ENCODE results near the gene ANO8.
"Not testable (repeated sequence)": the region's sequence is repeated elsewhere in the genome, so short reads cannot be mapped to it uniquely, and the experiment has no call there.

Gene ANO8

GRCh38 chr19:17296976-17297375 is 37.7 kb downstream of the ANO8 start:
- H3K27ac ChIP-seq (ENCODE audit: low read depth, low read length) = no peak overlapping the region
- no peaks in the 10 kb centered on the region for H3K36me3 ChIP-seq (ENCODE audit: control insufficient read depth, insufficient read depth, low read length)
- H3K9ac ChIP-seq (ENCODE audit: low read length) = no peak overlapping the region
- H3K4me1 ChIP-seq (ENCODE audit: control insufficient read depth, insufficient read depth, low read length) = no peaks in the 10 kb centered on the region
- H3K27me3 ChIP-seq (ENCODE audit: control insufficient read depth, insufficient read depth, low read length) = no peaks in the 10 kb centered on the region
- no peak overlapping the region for H3K4me3 ChIP-seq (ENCODE audit: low read length)

DNA sequence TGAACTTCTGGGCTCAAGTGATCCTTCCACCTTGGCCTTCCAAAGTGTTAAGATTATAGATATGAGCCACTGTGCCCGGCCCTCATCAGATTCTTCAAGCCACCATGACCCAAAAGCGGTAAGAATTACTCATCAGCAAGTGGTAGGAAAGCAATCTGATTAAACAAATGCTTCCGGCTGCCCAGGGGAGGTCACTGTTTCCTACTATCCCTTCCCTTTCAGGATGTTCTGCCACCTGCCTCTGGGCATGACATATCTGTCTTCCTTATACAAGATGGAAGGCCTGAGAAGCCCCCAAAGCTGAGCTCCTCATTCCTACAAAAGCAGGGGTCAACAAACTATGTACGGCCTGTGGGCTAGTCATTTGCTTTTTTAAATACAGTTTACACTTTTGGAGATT is 38.4 kb downstream of the ANO8 start:
- Histone ChIP-seq H3K9ac (ENCODE audit: low read length) (no peak overlapping the region), H3K4me3 (ENCODE audit: low read length) (no peak overlapping the region), H3K27ac (ENCODE audit: low read depth, low read length) (no peak overlapping the region), H3K36me3 (ENCODE audit: control insufficient read depth, insufficient read depth, low read length) (no peaks in the 10 kb centered on the region), H3K4me1 (ENCODE audit: control insufficient read depth, insufficient read depth, low read length) (no peaks in the 10 kb centered on the region), H3K27me3 (ENCODE audit: control insufficient read depth, insufficient read depth, low read length) (no peaks in the 10 kb centered on the region)

GRCh38 chr19:17295551-17295950 is 39.1 kb downstream of the ANO8 start:
- not testable (repeated sequence) for H3K36me3 ChIP-seq (ENCODE audit: control insufficient read depth, insufficient read depth, low read length); H3K4me3 ChIP-seq (ENCODE audit: low read length); H3K27me3 ChIP-seq (ENCODE audit: control insufficient read depth, insufficient read depth, low read length); H3K9ac ChIP-seq (ENCODE audit: low read length); H3K4me1 ChIP-seq (ENCODE audit: control insufficient read depth, insufficient read depth, low read length); H3K27ac ChIP-seq (ENCODE audit: low read depth, low read length)

DNA sequence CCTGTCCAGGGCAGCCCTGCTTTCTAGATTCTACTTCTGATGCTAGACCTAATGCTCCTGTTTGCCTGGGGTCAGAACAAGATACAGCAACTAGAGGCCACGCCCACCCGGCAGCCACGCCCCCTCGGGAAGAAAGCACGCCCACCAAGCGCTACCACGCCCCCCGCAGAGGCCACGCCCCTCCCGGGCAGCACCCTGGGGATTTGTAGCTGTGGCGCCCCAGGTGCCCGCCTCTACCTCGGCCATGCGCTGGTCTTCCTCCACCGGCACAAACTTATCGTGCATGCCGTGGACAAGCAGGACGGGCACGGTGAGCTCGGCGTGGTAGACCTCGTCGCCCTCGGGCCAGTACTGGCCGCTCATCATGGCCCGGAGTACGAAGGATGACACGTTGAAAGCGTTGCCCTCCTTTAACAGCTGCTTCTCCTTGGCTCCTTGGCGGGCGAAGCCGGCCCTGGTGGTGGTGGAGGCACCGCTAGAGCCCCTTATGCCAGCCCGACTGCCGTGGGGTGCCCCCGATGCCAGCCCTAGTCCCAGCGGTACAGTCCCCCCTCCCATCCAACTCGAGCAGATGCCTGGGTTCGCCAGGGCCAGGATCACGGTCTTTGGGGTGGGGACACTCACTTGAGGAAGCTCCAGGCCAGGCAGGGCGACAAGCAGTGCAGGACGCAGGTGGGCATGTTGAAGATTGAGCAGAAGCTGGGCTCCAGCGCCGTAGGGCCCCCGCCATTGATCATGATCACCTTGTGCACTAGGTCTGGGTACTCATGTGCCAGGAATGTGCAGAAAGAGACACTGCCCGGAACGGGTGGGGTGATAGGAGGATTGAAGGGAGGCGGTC is 40.4 kb downstream of the ANO8 start:
- no peaks in the 10 kb centered on the region for H3K36me3 ChIP-seq (ENCODE audit: control insufficient read depth, insufficient read depth, low read length)
- H3K9ac ChIP-seq (ENCODE audit: low read length) = no peak overlapping the region
- H3K27ac ChIP-seq (ENCODE audit: low read depth, low read length) = no peak overlapping the region
- no peak overlapping the region for H3K4me3 ChIP-seq (ENCODE audit: low read length)
- H3K27me3 ChIP-seq (ENCODE audit: control insufficient read depth, insufficient read depth, low read length) = no peaks in the 10 kb centered on the region
- no peaks in the 10 kb centered on the region for H3K4me1 ChIP-seq (ENCODE audit: control insufficient read depth, insufficient read depth, low read length)

DNA sequence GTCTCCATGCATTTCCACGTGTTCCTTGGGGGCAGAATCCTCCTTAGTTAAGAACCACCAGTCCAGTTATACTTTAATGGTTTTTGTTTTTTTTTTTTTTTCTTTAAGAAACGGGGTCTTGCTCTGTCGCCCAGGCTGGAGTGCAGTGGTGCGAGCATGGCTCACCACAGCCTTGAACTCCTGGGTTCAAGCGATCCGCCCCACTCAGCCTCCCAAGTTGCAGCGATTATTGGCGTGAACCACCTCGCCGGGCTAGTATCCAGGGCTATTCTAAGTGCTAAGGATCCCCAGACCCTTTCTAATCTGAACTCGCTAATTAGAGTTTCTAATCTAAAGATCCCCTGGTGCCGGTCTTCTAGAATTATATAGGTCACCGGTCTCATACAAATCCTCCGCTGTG is 41.0 kb downstream of the ANO8 start:
- no peak overlapping the region for H3K27ac ChIP-seq (ENCODE audit: low read depth, low read length)
- H3K4me3 ChIP-seq (ENCODE audit: low read length) = no peak overlapping the region
- no peak overlapping the region for H3K9ac ChIP-seq (ENCODE audit: low read length)
- H3K4me1 ChIP-seq (ENCODE audit: control insufficient read depth, insufficient read depth, low read length) = no peaks in the 10 kb centered on the region
- no peaks in the 10 kb centered on the region for H3K27me3 ChIP-seq (ENCODE audit: control insufficient read depth, insufficient read depth, low read length)
- H3K36me3 ChIP-seq (ENCODE audit: control insufficient read depth, insufficient read depth, low read length) = no peaks in the 10 kb centered on the region

DNA sequence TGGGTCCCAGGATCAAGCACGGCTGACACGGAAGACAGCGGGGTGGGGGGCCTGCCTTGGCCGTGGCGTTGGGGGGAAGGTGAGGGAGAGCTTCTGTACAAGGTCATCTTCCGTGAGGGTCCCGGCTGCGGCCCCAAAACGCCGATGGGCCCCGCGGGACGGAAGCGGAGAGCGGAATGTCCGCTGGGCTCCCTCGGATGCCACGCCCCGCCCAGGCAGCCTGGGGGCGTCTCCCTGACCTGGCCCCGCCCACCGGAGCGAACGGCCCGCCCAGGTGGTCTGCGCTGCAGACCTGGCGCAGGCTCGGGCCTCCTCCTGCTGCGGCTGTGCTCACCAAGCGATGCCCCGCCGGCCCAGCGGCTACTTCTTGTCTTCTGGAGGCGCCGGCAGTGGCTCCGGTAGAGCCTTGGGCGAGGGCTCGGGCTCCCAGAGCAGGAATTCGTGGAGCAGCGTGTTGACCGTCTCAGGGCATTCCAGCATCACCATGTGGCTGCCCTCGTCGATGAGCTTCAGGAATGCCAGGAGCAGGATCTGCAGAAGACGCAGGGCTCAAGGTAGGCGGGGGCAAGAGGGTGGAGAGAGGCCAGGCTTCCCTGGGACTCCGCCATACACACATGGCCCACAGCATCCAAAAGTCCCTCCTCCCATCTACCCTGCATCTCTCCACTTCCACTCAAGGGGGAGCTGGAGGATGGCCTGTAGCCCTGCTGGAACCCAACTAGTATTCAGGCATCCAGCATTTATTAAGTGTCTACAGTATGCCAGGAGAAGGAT is 42.2 kb downstream of the ANO8 start:
- Histone ChIP-seq H3K4me3 (ENCODE audit: low read length) (peak overlapping the region; percentile 78), H3K4me1 (ENCODE audit: control insufficient read depth, insufficient read depth, low read length) (no peaks in the 10 kb centered on the region), H3K9ac (ENCODE audit: low read length) (no peak overlapping the region), H3K27me3 (ENCODE audit: control insufficient read depth, insufficient read depth, low read length) (no peaks in the 10 kb centered on the region), H3K27ac (ENCODE audit: low read depth, low read length) (peak overlapping the region; percentile 66), H3K36me3 (ENCODE audit: control insufficient read depth, insufficient read depth, low read length) (no peaks in the 10 kb centered on the region)

DNA sequence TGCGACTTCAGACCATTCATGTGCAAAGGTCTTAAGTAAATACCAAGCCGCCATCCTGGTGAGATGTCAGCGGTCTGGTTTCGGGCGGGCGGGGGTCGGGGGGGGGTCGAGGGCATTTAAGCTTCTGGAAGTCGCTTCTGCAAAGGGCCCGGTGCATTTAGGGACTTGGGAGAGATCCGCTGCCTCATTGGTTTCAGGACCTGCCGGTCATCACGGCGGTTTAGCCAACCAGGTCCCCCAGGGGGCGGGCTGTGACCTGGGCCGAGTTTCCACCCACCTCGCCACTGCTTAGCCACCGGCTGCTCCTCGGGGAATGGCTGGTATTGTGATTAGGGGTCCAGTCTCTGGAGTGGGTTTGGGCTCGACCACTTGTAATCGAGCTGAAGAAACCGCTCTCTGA is 45.2 kb downstream of the ANO8 start:
- H3K9ac ChIP-seq (ENCODE audit: low read length) = no peak overlapping the region
- no peak overlapping the region for H3K4me3 ChIP-seq (ENCODE audit: low read length)
- H3K36me3 ChIP-seq (ENCODE audit: control insufficient read depth, insufficient read depth, low read length) = no peaks in the 10 kb centered on the region
- no peaks in the 10 kb centered on the region for H3K4me1 ChIP-seq (ENCODE audit: control insufficient read depth, insufficient read depth, low read length)
- no peak overlapping the region for H3K27ac ChIP-seq (ENCODE audit: low read depth, low read length)
- no peaks in the 10 kb centered on the region for H3K27me3 ChIP-seq (ENCODE audit: control insufficient read depth, insufficient read depth, low read length)

- H3K4me1 ChIP-seq (ENCODE audit: control insufficient read depth, insufficient read depth, low read length) = no peaks in the 10 kb centered on the region
- peaks cover 7% of the 10 kb centered on the region for H3K27me3 ChIP-seq (ENCODE audit: control insufficient read depth, insufficient read depth, low read length)
- no peak overlapping the region for H3K4me3 ChIP-seq (ENCODE audit: low read length)
- no peak overlapping the region for H3K9ac ChIP-seq (ENCODE audit: low read length)
- H3K36me3 ChIP-seq (ENCODE audit: control insufficient read depth, insufficient read depth, low read length) = no peaks in the 10 kb centered on the region
- H3K27ac ChIP-seq (ENCODE audit: low read depth, low read length) = no peak overlapping the region
Measured at GRCh38 chr19:17286752-17287151, 47.9 kb downstream of the ANO8 start.

- peaks cover 7% of the 10 kb centered on the region for H3K27me3 ChIP-seq (ENCODE audit: control insufficient read depth, insufficient read depth, low read length)
- no peak overlapping the region for H3K27ac ChIP-seq (ENCODE audit: low read depth, low read length)
- no peak overlapping the region for H3K4me3 ChIP-seq (ENCODE audit: low read length)
- H3K9ac ChIP-seq (ENCODE audit: low read length) = no peak overlapping the region
- no peaks in the 10 kb centered on the region for H3K36me3 ChIP-seq (ENCODE audit: control insufficient read depth, insufficient read depth, low read length)
- H3K4me1 ChIP-seq (ENCODE audit: control insufficient read depth, insufficient read depth, low read length) = no peaks in the 10 kb centered on the region
Measured at GRCh38 chr19:17286263-17286662, 48.4 kb downstream of the ANO8 start.

DNA sequence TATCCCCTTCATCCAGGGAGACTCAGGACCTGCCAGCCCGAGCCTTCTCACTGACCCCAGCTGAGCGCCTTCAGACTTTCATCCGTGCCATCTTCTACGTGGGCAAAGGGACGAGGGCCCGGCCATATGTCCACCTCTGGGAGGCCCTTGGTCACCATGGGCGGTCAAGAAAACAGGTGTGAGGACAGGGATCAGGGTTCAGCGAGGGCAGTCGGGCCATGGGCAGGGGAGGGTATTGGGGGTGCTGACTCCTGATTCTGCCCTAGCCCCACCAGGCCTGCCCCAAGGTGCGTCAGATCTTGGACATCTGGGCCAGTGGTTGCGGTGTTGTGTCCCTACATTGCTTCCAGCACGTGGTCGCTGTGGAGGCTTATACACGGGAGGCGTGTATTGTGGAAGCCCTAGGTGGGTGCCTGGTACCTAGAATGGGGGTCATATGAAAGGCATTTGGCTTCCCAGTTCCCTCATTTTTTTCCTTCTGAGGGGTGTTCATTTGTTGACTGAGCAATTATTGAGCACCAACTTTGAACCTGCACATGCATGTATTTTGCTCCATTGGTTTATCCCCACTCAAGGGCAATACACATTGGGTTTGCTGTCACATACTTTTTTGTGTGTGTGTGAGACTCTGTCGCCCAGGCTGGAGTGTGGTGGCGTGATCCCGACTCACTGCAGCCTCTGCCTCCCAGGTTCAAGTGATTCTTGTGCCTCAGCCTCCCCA is 49.1 kb downstream of the ANO8 start:
- Histone ChIP-seq H3K4me1 (ENCODE audit: control insufficient read depth, insufficient read depth, low read length) (no peaks in the 10 kb centered on the region), H3K27me3 (ENCODE audit: control insufficient read depth, insufficient read depth, low read length) (peaks cover 9% of the 10 kb centered on the region), H3K27ac (ENCODE audit: low read depth, low read length) (no peak overlapping the region)

GRCh38 chr19:17283504-17283996 is 51.1 kb downstream of the ANO8 start:
- Histone ChIP-seq H3K27me3 (ENCODE audit: control insufficient read depth, insufficient read depth, low read length) (peaks cover 9% of the 10 kb centered on the region), H3K9ac (ENCODE audit: low read length) (no peak overlapping the region), H3K27ac (ENCODE audit: low read depth, low read length) (no peak overlapping the region), H3K4me1 (ENCODE audit: control insufficient read depth, insufficient read depth, low read length) (no peaks in the 10 kb centered on the region), H3K36me3 (ENCODE audit: control insufficient read depth, insufficient read depth, low read length) (no peaks in the 10 kb centered on the region), H3K4me3 (ENCODE audit: low read length) (no peak overlapping the region)

More for the DNA sequence above, 49.1 kb downstream of the ANO8 start:
- Histone ChIP-seq H3K4me3 (ENCODE audit: low read length) (no peak overlapping the region), H3K9ac (ENCODE audit: low read length) (no peak overlapping the region), H3K36me3 (ENCODE audit: control insufficient read depth, insufficient read depth, low read length) (no peaks in the 10 kb centered on the region)

DNA sequence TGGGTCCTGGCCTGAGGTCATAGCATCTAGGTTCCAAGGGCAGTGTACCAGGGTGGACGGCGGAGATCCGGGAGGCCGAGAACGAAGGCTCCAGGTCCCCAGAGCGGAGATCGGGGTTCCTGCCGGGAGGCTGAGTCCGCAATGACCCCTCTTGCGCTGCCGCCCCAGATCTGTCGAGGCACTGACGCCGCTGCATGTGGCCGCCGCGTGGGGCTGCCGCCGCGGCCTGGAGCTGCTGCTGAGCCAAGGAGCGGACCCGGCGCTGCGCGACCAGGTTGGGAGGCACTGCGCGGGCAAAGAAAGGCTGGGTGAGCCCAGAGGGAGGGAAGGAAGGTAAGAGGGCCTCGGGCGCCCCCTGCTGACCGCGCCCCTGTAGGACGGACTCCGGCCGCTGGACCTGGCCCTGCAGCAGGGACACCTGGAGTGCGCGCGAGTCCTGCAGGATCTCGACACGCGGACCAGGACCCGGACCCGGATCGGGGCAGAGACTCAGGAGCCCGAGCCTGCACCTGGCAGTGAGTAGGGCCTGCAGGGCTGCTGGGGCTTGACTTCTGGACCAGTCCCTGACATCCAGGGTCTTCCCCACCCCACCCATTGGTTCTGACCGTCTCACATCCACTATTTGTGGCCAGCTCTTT is 52.0 kb downstream of the ANO8 start:
- peaks cover 9% of the 10 kb centered on the region for H3K27me3 ChIP-seq (ENCODE audit: control insufficient read depth, insufficient read depth, low read length)
- H3K9ac ChIP-seq (ENCODE audit: low read length) = no peak overlapping the region
- no peaks in the 10 kb centered on the region for H3K36me3 ChIP-seq (ENCODE audit: control insufficient read depth, insufficient read depth, low read length)
- no peak overlapping the region for H3K27ac ChIP-seq (ENCODE audit: low read depth, low read length)
- peak overlapping the region; percentile 65 for H3K4me3 ChIP-seq (ENCODE audit: low read length)
- H3K4me1 ChIP-seq (ENCODE audit: control insufficient read depth, insufficient read depth, low read length) = no peaks in the 10 kb centered on the region

All from rectal smooth muscle tissue (tissue), 1 donor.